HG03097 (cell line): Measurements from ENCODE around the gene CHST15.

ENCODE experiments used
- ATAC-seq: cut with Tn5 transposase; IDR thresholded peaks from one replicate; pipeline ENCODE4 v1.9.1; 2021; ENCODE audit not compliant: unreplicated experiment, low FRiP score

The CHST15 gene

DNA sequence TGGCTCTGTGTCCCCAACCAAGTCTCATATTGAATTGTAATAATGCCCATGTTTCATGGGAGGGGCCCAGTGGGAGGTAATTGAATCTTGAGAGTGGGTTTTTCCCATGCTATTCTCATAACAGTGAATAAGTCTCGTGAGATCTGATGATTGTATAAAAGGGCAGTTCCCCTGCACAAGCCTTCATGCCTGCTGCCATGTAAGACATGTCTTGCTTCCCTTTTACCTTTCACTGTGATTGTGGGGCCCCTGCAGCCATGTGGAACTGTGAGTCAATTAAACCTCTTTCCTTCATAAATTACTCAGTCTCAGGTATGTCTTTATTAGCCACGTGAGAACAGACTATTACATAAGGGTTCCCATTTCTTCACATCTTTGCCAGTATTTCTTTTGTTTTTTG, 104.7 kb downstream of the CHST15 start:
- no peak for ATAC-seq

DNA sequence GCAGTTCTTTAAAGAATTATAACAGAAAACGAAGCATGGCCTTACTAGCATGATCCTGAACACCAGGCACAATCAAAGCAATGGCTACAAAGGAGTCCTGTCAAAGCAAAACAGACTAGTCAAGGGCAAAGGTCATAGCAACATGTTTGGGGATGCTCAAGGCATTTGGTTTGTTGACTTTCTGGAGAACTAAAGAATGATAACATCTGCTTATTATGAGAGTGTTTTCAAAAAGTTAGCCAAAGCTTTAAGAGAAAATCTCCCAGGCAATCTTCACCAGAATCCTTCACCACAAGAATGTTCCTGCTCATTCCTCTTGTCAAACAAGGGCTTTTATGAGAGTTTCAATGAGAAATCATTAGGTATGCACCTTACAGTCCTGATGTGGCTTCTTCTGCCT, 106.7 kb downstream of the CHST15 start:
- ATAC-seq = no peak

DNA sequence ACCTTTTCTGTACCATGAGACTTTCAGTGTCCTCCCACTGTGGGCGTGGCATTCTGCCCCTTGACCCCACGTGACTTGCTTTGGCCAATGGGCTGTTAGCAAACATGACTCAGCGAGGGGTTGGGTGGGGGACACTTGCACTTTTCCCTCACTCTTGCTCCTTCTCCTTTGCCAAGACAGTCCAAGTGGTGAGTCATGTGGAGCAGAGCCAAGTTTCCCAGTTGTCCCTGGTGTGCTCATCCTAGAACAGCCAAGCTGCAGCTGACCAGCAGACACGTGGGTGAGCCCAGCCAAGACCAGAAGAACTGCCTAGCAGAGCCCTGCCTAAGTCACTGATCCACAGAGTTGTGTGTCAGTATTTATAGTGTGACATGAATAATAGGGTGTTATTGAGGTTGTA, 119.0 kb downstream of the CHST15 start:
- ATAC-seq = no peak

DNA sequence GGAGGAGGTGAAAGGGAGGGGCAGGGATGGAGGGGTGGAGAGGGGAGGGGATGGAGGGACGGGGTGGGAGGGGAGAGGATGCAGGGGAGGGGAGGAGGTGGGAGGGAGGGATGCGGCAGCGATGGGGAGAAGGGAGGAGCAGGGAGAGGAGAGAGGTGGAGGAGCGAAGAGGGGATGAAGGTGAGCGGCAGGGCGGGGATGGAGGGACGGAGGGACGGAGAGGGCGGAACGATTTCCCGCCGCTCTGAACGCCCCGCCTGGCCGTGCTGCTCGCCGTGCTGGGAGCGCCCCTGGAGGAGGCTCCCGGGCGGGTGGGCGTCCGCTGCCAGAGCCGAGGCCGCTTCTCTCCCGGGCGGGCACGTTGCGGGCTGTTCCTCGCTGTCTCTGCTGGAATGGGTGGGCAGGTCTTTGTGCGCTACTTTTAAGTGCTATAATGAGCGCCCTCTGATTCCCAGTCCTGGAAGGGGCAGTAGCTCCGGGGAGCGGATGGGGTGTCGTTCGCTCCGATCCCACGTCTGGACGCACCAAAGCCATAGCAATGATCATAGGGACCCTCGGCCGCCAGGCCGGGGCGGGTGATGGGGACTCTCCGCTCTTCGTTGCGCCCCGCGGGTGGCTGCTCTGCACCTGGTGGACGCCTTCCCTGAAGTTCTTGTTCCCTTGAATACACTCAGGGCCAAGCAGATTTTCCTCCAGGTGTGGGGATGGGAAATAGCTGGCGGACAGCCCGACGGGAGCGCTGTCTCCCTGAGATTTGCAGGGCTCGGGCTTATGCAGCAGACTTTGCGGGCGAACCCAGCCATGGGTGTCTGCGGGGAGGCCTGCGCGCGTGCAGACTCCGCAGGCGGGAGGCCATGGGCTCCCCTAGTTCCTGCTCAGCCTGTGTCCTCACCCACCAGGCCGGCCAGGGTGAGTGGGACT, 120.7 kb downstream of the CHST15 start:
- no peak for ATAC-seq

DNA sequence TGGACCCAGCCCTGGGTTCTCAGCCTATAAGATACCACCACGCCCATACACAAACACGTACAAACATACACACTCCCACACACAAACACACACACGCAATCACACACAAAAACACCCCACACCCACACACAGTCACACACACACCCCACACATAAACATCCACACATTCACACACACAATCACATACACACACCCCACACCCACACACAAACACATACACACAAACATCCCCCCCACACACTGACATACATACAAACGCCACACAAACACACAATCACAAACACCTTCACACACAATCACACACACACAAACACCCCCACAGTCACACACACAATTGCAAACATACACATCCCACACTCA, 122.5 kb downstream of the CHST15 start:
- ATAC-seq = no peak

DNA sequence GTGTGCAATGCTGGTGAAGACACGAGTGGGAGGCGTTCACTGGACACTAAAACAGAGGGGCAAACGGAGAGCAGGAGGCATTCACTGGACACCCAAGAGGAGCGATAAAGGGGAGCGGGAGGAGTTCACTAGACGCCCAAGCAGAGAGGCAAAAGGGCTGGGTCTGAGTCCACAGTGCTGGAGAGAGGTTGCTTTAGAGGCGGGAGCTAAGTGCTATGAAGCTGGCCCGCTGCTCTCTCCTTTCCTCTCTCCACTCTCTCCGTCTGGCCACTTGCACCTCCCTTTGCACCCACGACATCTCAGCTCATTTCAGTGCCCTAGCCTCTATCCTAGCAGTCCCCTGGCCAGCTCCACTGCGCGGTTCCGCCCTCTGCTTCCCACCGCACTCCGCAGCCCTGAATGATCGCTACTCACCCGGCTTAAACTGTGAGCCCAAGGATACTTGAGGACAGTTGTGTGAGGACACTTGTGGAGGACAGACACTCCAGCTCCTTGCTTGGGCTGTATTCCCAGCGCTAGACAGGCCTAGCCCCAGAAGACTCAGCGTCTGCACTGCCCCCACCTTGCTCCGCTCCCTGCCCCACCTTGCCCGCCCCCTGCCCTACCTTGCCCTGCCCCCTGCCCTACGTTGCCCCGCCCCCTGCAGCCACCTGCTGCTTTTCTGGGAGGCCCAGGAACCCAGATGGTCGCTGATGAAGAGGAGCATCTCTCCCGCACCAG, 123.0 kb downstream of the CHST15 start:
- ATAC-seq = no peak

DNA sequence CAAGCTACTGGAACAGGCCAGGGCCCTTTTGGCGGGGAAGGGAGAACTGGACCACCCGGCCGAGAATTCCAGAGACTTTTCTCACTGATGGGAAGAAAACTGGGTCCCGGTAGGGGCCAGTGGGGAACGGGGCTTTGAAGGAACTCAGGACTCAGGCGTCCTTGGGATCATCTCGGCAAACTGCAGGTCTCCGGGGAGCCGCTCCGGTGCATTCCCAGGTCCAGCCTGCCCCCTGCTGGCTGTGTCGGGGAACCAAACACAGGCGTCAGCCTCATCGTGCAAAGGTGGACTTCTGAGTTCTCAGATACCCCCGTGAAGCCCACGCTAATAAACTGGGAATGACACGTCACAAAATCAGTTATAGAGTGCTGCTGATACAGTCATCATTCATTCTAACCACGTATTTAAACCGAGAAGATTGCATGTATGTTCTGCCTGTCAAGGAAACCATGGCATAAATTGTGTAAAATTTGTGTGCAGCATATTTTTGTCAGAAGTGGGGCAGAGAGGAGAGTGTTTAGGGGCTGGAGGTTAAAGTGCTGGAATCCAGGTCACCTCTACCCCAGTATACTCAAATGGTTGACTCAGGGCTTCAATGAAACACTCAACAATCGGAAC, 125.7 kb downstream of the CHST15 start:
- ATAC-seq = no peak

DNA sequence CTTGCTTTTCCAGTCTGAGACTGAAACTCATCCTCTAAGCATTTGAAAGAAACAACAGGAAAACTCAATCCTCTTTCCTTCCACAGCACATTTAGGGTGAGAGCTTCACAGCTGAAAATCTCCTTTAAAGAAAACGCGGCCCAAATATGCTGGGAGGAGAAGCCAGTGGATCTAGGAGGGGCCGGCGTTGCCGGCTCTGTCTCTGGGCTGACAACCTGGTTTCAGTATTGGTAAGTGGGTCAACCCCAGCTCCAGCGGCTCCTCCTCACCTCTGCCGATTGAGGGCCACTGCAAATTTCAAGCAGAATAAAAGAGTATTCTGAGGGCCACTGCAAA, 126.5 kb downstream of the CHST15 start:
- ATAC-seq = no peak

DNA sequence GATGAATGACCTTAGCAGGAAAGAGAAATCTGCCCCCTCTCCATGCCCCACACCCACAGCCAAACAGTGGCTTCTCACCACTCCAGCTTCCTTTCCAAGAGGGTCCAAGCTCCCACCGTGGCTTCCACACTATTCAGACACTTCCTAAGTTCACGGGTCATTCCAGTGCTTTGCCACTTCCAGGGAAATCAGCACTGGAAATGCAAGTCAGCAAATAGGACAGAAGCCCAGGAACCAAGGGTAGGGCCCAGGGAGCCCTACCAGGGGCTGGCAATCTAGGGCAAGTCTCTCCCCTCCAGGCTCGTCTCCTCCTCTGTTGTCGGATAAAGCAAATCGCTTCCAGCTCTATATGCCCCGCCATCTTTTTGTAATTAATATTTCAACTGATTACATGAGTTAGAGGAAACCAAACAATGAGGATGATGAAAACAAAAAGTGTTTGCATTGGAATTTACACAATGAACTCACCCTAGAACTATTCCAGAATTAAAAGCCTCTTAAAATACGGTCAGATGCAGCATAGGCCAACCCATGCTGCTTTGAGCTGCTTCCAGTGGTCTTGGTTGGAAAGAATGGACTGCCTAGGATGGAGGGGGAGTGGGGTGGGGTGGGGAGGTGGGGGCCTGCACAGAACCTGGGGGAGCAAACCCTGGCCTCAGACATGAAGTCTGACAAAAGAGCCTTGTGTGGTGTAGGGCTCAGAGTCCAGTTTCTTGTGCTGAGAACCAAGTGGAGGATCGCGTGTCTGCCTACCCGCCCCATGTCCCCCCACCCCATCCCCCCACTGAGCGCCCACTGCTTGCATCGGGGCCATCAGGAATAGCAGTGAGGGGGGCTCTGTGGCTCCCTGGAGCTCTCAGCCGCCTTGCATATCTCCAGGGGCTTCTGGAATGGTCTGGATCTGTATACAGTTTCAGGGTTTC, 127.2 kb downstream of the CHST15 start:
- ATAC-seq = no peak

DNA sequence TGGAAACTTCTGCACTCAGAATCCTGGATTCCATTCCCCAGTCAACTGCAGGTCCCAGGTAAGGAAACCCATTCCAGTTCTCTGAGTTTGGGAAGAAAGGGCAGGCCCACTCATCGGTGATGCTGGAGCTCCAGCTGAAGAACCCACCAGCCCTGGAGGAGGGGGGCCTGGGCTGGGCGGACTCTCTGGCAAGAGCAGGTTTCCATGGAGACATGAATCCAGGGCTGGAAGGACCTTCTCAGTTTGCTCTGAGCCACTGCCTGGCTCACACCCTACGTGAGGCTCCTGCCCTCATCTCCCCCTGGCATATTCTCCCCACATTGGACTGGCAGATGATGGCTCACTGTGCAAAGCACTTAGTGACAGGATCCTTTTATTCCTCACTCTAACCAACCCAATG, 128.4 kb downstream of the CHST15 start:
- ATAC-seq = no peak

DNA sequence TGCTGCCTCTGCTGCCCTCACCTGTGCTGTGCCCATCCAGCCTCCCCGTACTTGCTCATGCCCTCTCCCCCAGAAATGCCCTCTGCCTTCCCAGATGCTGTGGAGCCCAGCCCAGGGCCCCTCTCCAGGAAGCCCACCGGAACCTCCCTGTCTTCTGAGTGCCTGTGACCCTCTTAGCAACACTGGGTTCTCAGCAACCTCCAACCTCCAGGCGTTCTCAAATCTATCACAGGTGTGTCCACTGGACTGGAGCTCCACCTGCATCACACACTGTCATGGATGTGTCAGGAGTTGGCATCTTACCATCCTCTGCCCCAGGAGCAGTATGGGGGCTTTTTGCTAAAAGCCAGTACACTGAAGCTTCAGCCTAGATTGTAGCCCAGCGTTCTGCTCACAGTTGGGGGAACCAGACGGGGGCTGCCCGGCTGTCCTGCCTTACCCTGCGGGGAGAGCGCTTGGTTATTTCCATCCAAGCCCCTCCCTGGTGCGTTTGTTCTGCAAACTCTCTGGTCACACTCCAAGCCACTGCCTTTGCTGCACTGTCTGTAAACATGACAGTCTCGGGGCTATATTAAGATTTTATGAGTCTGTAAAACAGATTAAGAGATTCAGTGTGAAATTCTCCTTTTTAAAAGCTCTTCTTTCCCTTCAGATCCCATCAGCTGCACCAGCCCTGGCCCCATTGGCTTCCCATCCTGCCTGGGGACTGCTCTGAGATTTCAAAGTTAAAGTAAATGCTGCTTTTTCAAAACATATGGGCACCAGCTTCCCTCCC, 130.5 kb downstream of the CHST15 start:
- ATAC-seq = no peak

DNA sequence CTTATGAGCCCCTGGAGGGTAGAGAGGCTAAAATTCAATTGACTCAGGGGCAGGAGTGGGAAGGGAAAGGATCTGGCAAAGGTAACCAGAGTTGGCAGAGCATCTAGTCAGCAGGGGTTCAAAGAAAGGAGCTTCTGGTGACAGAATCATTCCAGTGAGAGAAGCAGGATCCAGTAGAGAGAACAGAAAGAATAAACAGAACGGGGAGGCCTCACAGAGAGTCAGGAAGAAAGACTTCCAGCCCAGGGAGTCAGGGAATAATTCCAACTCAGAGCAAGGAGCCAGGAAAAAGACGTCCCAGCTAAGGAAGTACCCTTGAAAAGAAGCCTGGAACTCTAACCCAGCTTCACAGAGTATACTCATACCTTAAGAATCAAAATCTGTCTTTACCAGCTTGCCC, 135.2 kb downstream of the CHST15 start:
- no peak for ATAC-seq
